ENCODE results near the gene CDT1. TPM values are rescaled to one million over a fixed set of nuclear protein-coding genes. Genes with fewer than 3 reads are reported as not detected.

The CDT1 gene
- total RNA-seq, 1 experiment from 2014 or later = 74.1 TPM

DNA sequence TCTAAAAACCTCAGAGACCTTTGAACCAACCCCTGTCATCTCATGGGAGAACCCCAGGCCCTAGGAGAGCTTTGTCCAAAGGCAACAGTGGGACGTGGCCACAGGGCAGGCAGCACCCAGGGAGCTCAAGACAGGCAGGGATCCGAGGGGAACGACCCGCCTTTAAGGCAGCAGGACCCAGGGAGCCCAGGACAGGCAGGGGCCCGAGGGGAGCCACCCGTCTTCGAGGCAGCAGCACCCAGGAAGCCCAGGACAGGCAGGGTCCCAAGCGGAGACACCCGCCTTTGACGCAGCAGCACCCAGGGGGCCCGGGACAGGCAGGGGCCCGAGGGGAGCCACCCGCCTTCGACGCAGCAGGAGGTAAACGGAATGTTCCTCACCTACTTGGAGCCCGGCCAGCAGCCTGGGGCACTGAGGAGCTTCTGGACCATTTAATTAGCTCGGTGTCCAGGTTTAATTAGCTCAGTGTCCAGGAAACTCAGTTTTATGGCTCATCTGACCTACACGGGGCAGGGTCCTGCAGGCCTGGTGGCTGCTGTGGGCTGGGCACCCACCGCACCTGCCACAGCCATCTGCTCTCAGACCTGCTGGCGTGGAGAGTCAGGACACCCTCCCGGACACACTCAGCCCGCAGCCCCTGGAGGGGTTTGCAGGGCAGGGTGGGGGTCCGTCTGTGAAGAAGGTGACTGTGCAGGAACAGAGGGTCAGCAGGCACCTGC is 43.0 kb upstream of the CDT1 start:
- Mint-ChIP-seq H3K9me3 (no peaks in the 10 kb centered on the region; a peak in 1 of 5 replicates), H3K4me3 (no peak overlapping the region), H3K27ac (peak overlapping the region in 1 of 3 experiments; percentile 59; a peak in 2 of 7 replicates), H3K27me3 (ENCODE audit: low read depth) (no peaks in the 10 kb centered on the region), H3K4me1 (peaks cover 30 to 55% of the 10 kb centered on the region in 2 experiments), H3K36me3 (ENCODE audit: insufficient read depth in 1 of 3, low read depth in 3 of 3) (no peaks in the 10 kb centered on the region)
- Histone ChIP-seq H4K8ac (replicated peaks; ENCODE audit: insufficient read length, low read depth, low read length) (no peak overlapping the region), H2BK5ac (ENCODE audit: insufficient read length, low read length) (no peak overlapping the region), H3K9me3 (ENCODE audit: control insufficient read depth, low read depth, low read length) (no peaks in the 10 kb centered on the region), H3K79me2 (ENCODE audit: insufficient read depth, low read length) (no peaks in the 10 kb centered on the region), H3K56ac (ENCODE audit: insufficient read length, low read depth, low read length) (no peak overlapping the region), H3K27me3 (ENCODE audit: insufficient read depth, low read length) (no peaks in the 10 kb centered on the region), H3K23ac (ENCODE audit: insufficient read length, low read depth, low read length) (no peak overlapping the region), H2BK15ac (ENCODE audit: low read depth, low read length) (no peak overlapping the region), H3K79me1 (ENCODE audit: insufficient read depth, low read depth, low read length, poor library complexity, severe bottlenecking) (peaks cover 3% of the 10 kb centered on the region), H3K9ac (ENCODE audit: extremely low read depth, insufficient read length, low read length) (no peak overlapping the region), H4K91ac (ENCODE audit: insufficient read length, low read depth, low read length) (no peak overlapping the region), H3K4ac (ENCODE audit: low read depth, low read length) (no peak overlapping the region), H2BK20ac (ENCODE audit: low read depth, low read length, poor library complexity, severe bottlenecking) (no peak overlapping the region), H3K23me2 (ENCODE audit: insufficient read length, low read depth, low read length, poor library complexity, severe bottlenecking) (no peaks in the 10 kb centered on the region), H3K18ac (ENCODE audit: insufficient read length, low read depth, low read length) (no peak overlapping the region), H3K4me2 (ENCODE audit: insufficient read depth, insufficient read length, low read length) (no peak overlapping the region), H3K4me1 (ENCODE audit: insufficient read depth, low read length) (peaks cover 8% of the 10 kb centered on the region; the same call in 1 of the 2 replicates), H3K27ac (ENCODE audit: insufficient read length, low read depth, low read length) (no peak overlapping the region), H2BK12ac (ENCODE audit: insufficient read length, low read depth, low read length) (no peak overlapping the region), H4K20me1 (ENCODE audit: control insufficient read depth, insufficient read depth, insufficient read length) (no peaks in the 10 kb centered on the region), H4K5ac (ENCODE audit: insufficient read length, low read depth, low read length) (no peak overlapping the region), H2BK120ac (ENCODE audit: low read depth, low read length, poor library complexity, severe bottlenecking) (no peak overlapping the region), H2AFZ (ENCODE audit: low read length) (no peak overlapping the region), H3K14ac (ENCODE audit: insufficient read depth, low read length) (no peak overlapping the region), H3T11ph (ENCODE audit: low read length) (no peak overlapping the region), H2AK5ac (ENCODE audit: insufficient read length, low read length) (no peak overlapping the region)
- DNase-seq = no peak
- WGBS (ENCODE audit: extremely low coverage, insufficient read length, low lambda C conversion rate) = no CpG with 5 or more reads among the region's 24 CpGs
- TF ChIP-seq, protein P1, sequence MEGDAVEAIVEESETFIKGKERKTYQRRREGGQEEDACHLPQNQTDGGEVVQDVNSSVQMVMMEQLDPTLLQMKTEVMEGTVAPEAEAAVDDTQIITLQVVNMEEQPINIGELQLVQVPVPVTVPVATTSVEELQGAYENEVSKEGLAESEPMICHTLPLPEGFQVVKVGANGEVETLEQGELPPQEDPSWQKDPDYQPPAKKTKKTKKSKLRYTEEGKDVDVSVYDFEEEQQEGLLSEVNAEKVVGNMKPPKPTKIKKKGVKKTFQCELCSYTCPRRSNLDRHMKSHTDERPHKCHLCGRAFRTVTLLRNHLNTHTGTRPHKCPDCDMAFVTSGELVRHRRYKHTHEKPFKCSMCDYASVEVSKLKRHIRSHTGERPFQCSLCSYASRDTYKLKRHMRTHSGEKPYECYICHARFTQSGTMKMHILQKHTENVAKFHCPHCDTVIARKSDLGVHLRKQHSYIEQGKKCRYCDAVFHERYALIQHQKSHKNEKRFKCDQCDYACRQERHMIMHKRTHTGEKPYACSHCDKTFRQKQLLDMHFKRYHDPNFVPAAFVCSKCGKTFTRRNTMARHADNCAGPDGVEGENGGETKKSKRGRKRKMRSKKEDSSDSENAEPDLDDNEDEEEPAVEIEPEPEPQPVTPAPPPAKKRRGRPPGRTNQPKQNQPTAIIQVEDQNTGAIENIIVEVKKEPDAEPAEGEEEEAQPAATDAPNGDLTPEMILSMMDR (conservative IDR thresholded peaks at IDR 0.05) = no peak

Measured in H9 (cell line).